Astrocyte of the cerebellum (primary cell): ENCODE data around the gene CGB3.
"Not testable (repeated sequence)": the region's sequence is repeated elsewhere in the genome, so short reads cannot be mapped to it uniquely, and the experiment has no call there.

ENCODE experiments used
- DNase-seq: peaks from one replicate; pipeline ENCODE4 v3.0.0-alpha.2; 2011; ENCODE audit warnings: low read depth
- H3K4me3 ChIP-seq: 2 replicates; pipeline ENCODE4 v1.5.1; 2011; ENCODE audit warnings: mild to moderate bottlenecking, low read depth, low read length, moderate library complexity
- in situ Hi-C: cut with HindIII; loops from 2 replicates; pipeline ENCODE4 v1.10.0; 2017; ENCODE audit warnings: low sequenced_read_pairs
- TF ChIP-seq, protein P1 (sequence below): IDR thresholded peaks from 2 replicates; pipeline ENCODE4 v1.5.1; 2012; ENCODE audit warnings: low read length, low read depth, moderate library complexity, mild to moderate bottlenecking; ENCODE audit errors: missing control alignments

CGB3 gene

DNA sequence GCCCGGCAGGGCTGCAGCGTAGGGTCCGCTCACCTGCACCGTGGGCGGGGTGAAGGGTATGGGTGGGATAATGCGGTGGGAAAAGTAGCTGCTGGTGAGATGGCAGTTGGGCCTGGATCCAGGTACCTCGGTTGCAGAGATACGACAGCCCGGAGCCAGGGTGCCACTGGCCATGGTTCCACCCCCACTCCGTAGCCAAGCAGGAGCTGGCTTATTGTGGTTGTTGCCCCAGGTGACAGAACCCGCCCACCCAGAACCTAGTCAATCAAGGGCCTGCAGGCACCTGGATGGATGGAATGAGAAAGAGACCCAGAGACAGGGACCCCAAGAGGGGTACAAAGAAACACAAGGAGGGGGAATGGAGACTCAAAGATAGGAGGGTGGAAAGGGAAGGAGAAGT is 3.8 kb downstream of the CGB3 start:
- TF ChIP-seq, protein P1, sequence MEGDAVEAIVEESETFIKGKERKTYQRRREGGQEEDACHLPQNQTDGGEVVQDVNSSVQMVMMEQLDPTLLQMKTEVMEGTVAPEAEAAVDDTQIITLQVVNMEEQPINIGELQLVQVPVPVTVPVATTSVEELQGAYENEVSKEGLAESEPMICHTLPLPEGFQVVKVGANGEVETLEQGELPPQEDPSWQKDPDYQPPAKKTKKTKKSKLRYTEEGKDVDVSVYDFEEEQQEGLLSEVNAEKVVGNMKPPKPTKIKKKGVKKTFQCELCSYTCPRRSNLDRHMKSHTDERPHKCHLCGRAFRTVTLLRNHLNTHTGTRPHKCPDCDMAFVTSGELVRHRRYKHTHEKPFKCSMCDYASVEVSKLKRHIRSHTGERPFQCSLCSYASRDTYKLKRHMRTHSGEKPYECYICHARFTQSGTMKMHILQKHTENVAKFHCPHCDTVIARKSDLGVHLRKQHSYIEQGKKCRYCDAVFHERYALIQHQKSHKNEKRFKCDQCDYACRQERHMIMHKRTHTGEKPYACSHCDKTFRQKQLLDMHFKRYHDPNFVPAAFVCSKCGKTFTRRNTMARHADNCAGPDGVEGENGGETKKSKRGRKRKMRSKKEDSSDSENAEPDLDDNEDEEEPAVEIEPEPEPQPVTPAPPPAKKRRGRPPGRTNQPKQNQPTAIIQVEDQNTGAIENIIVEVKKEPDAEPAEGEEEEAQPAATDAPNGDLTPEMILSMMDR: no peak
- in situ Hi-C loops: no loop called here

DNA sequence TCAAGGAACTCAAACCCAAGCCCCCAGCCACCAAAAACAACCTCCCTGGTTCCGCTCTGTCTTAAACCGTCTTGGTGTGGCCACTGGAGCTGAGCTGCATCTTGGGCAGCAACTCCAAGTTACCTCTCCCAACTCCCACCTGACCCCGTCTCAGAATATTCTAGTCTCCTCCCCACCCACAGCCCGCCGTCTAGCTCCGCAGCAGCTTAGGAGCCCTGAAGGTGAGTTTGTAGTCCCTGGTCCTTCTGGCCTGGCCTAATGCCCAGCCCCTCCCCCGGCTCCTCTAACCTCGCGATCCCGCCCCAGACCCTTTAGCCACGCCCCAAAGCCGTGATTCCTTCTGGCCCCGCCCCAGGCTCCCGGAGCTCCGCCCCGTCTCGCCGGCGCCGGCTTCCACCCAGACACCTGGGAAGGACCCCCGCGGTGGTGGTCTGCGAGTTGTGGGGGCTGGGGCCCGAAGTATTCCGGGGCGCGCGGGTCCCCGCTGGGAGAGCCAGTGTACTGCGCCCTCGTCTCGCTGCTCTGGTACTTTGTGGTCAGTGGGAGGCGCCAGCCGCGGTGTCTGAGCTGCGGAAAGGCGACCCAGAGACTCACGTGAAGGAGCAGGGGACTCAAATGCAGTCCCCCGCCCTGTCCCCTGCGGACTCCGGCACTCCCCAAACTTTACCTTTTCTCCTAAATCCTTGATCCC is 4.7 kb downstream of the CGB3 start:
- DNase-seq: no peak
- H3K4me3 ChIP-seq: peak overlapping the region; percentile 29
- in situ Hi-C loops: no loop called here
- TF ChIP-seq, protein P1: peak; percentile 9

More for the DNA sequence above, 3.8 kb downstream of the CGB3 start:
- no peak for DNase-seq
- H3K4me3 ChIP-seq: no peak overlapping the region

DNA sequence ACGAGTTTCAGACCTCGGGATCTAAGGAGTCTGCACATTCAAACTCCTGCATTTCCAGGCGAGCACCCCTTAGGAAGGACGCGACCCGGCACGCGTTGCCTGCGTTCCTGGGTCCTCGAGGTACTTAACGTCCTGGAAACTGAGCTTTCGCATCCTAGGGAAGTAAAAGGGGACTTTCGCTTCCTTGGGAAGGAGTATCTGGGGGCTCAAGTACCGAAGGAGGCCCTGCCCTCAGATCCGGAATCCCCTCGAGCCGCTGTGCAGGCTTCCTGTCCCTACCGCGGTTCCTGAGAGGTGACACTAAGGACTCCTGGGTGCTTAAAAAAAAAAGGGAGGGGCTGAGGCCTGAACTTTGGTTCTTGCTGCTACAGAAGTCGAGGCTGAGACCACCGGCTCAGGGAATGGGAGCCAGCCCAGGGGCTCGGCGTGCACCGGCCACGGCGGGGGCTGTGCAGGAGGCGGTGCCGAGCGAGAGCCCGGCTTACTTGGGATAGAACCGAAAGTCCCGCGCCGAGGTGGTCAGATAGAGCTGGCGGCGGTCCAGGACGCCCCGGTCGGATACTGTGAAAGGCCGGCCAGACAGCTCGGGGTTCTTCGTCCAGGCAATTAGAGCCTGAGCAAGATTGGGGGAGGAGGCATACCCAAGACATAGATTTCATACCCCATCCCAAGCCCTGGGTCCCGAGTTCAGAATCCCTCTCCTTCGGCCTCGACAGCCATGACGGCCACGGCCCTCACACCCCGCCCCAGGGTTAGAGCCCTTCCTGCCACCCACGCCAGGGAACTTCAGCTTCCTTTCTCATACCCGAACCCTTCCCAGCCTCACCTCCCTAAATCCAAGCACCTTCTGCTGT is 5.5 kb downstream of the CGB3 start:
- DNase-seq, in situ Hi-C loops: not testable (repeated sequence)
- peak overlapping the region; percentile 39 for H3K4me3 ChIP-seq

DNA sequence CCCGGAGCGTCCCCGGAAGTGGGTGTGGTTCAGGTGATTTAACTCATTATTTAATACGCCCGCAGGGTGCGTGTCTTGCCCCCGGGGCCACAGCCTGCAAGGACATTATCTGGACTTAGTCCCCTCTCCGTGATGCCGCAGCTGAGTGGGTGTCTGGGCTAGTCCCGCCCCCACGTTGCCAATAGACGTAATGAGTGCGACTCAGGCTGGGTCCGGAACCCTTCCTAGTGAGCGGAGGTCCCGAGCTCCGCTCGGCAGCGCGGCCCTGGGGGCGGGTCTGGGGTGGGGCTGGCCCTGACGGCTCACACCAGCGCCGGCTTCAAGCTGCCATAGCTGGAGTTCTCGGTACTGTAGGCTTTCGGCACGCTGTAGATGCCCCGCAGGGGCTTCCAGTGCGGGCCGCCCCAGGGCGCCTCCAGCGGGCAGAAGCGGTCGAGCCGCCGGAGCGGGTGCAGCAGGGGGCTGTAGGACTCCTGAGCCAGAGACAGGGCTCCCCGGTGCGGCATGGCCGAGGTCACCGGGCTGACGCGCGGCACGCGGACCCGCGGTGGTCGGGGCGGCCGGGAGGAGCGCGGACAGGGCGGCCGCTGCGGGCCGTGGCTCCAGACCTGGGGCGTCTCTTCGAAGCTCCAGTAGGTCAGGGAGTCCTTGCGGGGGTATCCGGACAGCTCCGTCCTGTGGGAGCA is 6.3 kb downstream of the CGB3 start:
- in situ Hi-C loops: no loop called here
- DNase-seq: no peak
- TF ChIP-seq, protein P1: peak; percentile 42
- peak overlapping the region; percentile 39 for H3K4me3 ChIP-seq

DNA sequence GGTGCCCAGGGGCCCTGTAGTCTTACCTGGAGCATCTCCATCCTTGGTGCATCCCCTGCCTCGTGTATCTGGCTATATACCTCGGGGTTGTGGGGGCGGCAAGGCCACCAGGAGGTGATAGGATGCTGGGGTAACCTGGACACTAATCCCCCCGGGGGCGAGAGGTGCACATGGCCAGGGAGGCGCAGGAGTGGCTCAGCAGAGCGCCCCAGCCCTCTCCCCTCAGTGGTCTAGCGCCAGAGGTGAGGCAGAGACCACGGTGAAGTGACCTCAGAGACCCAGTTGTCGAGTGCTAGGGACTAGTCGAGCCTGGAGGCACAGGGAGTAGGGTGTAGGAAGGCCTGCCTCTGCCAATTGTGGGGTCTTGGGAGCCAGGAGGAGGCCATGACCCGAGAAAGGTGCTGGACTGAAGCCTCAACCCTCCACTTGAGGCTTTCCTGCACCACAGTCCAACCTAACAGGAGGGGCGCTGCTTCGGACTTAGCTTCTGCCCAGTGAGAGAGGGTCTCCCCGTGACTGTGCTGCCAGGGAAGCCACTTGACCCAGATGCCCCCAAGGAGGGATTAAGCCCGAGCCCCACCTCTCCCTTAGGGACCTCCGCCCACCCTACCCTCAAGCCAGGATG is 7.0 kb downstream of the CGB3 start, which contains the start of gene LHB:
TSS of gene LHB (minus strand) at position 51 of the 625 bp plus-strand sequence. CDS start at position 41, 10 bp downstream.
- DNase-seq: no peak
- in situ Hi-C loops: no loop called here
- H3K4me3 ChIP-seq: peak within 1 kb of the TSS; percentile 39
- TF ChIP-seq, protein P1: no peak

DNA sequence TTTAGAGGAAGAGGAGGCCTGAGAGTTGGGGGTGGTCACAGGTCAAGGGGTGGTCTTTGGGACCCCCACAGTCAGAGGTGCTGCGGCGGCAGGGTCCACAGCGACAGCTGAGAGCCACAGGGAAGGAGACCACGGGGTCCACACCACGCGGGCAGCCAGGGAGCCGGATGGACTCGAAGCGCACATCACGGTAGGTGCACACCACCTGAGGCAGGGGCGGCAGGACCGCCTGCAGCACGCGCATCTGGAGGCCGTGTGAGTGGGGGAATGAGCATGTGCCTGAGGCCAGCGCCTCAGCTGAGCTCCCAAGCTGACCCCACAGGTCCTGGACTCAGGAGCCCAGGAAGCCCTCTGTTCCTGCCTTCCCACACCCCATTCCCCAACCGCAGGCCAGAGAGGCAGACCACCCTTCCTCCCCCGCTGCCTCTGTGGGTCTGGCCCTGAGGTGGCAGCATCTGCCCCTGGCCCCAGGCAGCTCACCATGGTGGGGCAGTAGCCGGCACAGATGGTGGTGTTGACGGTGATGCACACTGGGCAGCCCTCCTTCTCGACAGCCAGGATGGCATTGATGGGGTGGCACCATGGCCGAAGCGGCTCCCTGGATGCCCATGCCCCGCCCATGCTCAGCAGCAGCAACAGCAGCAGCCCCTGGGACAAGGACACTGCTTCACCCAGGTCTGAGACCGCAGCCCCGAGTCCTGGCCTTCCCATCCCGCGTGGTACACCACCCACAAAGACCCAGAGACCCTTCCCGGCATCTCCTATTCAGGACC is 7.9 kb downstream of the CGB3 start:
- TF ChIP-seq, protein P1: no peak
- in situ Hi-C loops: no loop called here
- DNase-seq: no peak
- H3K4me3 ChIP-seq: no peak overlapping the region
